Activated T-cell treated with anti-CD3 and anti-CD28 coated beads, Interleukin-2, amount 50 U/mL, for 1 hour (primary cell): Measurements from ENCODE around the gene GALNT5.
"Not testable (repeated sequence)": the region's sequence is repeated elsewhere in the genome, so short reads cannot be mapped to it uniquely, and the experiment has no call there.

Source experiments
- DNase-seq: peaks from one replicate; pipeline ENCODE4 v3.0.0-alpha.2; 2020

Gene GALNT5

GRCh38 chr2:157250836-157251235 is 6.7 kb upstream of the GALNT5 start:
- DNase-seq, result no peak

- no peak for DNase-seq
These were observed 5.6 kb upstream of the GALNT5 start for GRCh38 chr2:157251932-157252331.

GRCh38 chr2:157252529-157252928 is 5.0 kb upstream of the GALNT5 start:
- DNase-seq, result no peak

DNA sequence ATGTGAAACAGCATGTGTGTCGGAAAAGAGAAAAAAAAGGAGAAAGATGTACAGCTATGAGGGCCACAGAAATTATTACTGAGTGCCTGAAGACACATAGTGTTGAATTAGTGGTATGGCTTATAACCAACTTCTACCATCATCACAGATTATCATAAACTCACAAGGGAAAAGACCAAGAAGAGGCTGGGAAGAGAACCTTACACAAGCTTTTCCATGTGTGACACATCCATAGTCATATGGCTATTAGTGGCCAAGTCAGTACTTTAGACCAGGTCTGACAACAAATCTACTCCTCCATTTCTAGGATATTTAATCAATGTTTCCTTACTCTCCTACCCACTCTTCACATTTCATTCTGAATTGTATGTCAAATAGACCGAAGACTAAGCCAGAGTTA is 3.5 kb upstream of the GALNT5 start:
- DNase-seq, result no peak

DNA sequence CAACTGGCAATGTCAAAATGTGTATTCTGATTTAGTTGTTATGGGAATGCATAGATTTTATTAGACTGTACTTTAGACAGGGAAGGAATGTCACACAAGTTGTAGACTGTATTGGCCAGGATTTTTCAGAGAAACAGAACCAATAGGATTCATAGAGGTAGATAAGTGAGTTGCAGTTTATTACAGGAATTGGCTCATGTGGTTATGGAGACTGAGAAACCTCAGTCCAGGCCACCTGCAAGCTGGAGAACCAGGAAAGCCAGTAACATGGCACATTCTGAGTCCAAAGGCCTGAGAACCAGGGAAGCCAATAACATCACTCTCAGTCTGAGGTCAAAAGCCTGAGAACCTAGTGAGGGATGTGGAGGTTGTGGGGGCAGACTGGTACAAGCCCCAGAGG is 1.8 kb upstream of the GALNT5 start:
- DNase-seq, result no peak

GRCh38 chr2:157256626-157257025 is 879 bp upstream of the GALNT5 start:
- no peak for DNase-seq

DNA sequence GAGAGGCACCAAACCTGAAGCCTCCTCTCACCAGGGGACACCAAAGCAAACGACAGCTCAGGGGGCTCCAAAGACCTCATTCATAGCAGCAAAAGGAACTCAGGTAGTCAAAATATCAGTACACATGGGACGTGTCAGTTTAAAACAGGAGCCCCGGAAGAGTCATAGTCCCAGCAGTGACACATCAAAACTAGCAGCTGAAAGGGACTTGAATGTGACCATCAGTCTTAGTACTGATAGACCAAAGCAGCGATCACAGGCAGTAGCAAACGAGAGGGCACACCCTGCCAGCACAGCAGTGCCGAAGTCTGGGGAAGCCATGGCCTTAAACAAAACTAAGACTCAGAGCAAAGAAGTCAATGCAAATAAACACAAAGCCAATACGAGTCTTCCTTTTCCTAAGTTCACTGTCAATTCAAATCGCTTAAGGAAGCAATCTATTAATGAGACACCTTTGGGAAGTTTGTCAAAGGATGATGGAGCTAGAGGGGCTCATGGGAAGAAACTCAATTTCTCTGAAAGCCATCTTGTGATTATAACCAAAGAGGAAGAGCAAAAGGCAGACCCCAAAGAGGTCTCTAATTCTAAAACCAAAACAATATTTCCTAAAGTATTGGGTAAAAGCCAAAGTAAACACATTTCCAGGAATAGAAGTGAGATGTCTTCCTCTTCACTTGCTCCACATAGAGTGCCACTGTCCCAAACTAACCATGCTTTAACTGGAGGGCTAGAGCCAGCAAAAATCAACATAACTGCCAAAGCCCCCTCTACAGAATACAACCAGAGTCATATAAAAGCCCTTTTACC is 1.2 kb downstream of the GALNT5 start:
- DNase-seq, result no peak

GRCh38 chr2:157259386-157259785 is 1.9 kb downstream of the GALNT5 start:
- no peak for DNase-seq

DNA sequence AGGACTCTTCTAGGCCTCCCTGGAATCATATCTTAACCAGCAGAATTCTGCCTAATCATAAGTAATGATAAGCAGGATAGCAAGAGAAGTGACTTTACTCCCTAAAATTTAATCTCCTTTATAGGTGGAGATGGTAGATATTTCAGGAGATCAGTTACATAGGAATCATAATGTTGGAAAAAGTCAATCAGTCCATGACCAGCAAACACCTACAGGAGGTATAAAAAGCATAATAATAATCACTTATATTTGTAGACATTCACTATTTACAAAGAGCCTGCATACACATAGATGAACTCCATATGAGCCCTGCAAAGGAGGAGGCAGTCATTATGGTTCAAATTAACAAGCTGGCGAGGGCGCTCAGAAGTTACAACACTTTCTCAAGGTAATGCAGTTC is 2.5 kb downstream of the GALNT5 start:
- no peak for DNase-seq

GRCh38 chr2:157260533-157261198 is 3.2 kb downstream of the GALNT5 start:
- DNase-seq, result no peak

DNA sequence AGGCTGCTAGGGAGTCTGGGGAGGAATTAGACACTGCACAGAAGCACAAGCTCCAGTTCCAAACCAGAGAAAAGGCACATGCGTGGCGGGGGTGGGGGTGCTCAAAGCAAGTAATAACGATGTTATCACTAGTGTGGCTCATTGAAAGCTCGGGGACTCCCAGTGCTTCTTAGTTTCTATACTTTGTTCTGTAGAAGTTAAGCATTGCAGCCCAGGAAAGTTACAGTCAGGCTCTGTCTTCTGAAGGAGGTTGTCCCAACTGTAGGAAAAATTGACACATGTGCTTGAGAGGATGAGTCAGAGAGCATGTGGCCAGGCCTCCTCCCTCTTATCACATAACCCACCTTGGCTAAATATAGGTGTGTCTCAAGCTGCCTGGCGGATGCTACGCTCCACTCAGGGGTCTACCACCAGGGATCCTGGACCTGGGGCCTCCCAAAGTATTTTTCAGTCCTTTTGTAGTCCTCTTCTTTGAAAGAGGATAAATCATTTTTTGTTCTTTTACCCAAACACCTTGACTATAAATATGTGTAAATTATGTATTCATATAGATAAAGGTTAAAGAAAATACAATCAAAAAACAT is 3.8 kb downstream of the GALNT5 start:
- no peak for DNase-seq

- DNase-seq, result no peak
These were observed 4.7 kb downstream of the GALNT5 start for GRCh38 chr2:157262248-157262647.

GRCh38 chr2:157264099-157264498 is 6.6 kb downstream of the GALNT5 start:
- no peak for DNase-seq

DNA sequence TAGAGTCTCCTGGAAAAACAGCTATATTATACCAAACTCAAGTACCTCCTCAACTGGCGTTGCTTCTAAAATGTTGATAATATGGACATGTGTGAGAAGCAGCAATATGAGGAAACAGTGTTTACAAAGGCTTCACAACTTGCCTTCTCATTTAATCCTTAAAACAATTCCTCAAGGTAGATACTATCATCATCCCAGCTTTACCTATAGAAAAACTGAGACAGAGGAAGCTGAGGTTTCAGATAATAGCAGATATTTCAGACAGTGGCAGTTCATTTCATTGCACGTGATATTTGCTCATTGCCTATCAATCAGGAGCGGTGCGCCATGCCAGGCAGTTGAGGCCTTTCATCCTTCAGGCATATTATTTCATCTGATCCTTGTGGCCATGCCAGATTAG is 8.3 kb downstream of the GALNT5 start:
- no peak for DNase-seq

- no peak for DNase-seq
These were observed 10.0 kb downstream of the GALNT5 start for GRCh38 chr2:157267476-157267875.

DNA sequence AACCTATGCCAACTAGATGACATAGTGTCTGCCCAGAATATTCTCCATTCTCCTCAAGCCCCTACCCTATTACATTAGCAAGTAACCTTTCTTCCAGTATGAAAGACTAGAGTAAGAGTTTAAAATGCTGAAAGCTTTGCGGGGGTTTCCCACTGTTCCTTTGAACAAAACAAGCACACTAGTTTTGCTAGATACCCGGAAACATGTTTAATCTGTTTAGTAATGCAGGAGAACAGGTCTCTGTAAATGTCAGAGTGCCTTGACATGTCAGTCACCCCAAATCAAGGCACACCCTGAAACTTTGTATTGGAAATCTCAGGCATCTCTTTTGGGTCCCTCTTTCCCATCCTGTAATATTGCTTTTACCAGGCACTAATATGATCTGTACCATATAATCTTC is 11.6 kb downstream of the GALNT5 start:
- DNase-seq, result no peak

- no peak for DNase-seq
These were observed 12.4 kb downstream of the GALNT5 start for GRCh38 chr2:157269922-157270321.

GRCh38 chr2:157271590-157272203 is 14.2 kb downstream of the GALNT5 start:
- no peak for DNase-seq

DNA sequence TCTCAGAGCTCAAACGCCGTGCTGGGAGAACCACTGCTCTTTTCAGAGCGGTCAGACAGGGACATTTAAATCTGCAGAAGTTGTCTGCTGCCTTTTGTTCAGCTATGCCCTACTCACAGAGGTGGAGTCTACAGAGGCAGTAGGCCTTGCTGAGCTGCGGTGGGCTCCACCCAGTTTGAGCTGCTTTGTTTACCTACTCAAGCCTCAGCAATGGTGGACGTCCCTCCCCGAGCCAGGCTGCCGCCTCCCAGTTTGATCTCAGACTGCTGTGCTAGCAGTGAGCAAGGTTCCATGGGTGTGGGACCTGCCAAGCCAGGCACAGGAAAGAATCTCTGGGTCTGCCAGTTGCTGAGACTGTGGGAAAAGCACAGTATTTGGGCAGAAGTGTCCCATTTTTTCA is 21.8 kb downstream of the GALNT5 start:
- not testable (repeated sequence) for DNase-seq

DNA sequence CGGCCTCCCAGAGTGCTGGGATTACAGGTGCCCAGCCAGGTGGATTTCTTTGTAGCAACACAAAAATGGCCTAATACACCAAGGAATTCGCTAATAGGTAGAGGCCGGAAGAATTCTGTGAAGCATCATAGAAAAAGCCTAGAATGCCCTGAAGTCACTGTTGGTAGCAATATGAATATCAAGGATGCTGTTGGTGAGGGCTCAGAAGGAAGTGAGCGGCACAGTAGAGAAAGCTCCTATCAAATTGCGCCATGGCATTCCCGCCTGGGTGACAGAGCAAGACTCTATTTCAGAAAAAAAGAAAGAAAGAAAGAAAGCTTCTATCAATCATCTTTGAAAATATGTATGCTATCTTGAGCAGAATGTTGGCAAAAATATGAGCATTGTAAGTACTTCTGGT is 23.8 kb downstream of the GALNT5 start:
- no peak for DNase-seq

DNA sequence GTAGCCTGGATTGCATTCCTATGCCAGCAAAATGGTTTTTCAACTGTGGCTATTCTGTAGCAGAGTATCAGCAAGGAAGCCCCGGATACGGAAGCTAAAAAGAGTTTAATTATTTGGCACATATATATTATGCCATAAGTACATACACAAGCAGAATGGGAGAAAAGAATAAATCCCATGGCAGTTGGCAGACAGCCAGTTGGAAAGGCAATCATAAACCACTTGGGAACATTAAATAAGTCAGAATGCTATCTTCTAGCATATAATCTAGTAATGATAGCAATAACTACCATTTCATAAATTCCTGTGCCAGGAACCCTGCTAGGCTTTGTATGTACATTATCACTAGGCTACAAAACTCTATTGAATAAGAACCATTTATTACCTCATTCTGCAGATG is 26.0 kb downstream of the GALNT5 start:
- DNase-seq, result no peak

DNA sequence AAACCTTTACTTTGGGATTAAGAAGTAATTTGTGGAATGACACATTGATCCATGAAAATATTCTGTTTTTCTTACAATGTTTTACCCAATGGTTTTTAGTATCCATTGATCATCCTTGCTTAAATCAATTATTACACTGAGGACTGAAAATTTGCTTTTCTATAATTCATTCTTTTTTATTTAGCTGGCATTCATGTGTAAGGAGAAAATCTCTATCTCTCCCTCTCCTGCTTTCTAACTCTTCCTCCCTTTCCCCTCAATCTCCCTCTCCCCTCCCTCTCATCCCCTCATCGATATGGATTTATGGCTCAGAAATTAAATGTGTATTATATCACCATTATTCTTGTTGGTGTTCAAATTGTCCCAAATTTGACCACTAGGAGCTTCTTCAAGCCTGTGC is 29.7 kb downstream of the GALNT5 start:
- no peak for DNase-seq

- DNase-seq, result no peak
These were observed 33.0 kb downstream of the GALNT5 start for GRCh38 chr2:157290525-157290924.

- DNase-seq, result no peak
These were observed 33.5 kb downstream of the GALNT5 start for GRCh38 chr2:157291018-157291417.
